HAP-1 (cell line): ENCODE measurements around the gene NDST1.

Source experiments
- DNase-seq, 2 experiments: peaks; one replicate each; pipeline ENCODE4 v3.0.0-alpha.2; 2016 to 2020; ENCODE audit warnings: low spot score in 2 of 2
- H3K27me3 ChIP-seq: fragments of 250-450 bp; sonication (Bioruptor Pico); 2 replicates; pipeline ENCODE4 v1.5.1; 2020; ENCODE audit warnings: low read depth, mild to moderate bottlenecking, moderate library complexity
- H3K36me3 ChIP-seq: fragments of 250-450 bp; sonication (Bioruptor Pico); replicated peaks from 2 replicates; pipeline ENCODE4 v1.5.1; 2020; ENCODE audit warnings: mild to moderate bottlenecking
- H3K4me1 ChIP-seq: fragments of 250-450 bp; sonication (Bioruptor Pico); 2 replicates; pipeline ENCODE4 v1.5.1; 2020; ENCODE audit warnings: mild to moderate bottlenecking
- H3K4me3 ChIP-seq: fragments of 250-450 bp; sonication (Bioruptor Pico); 2 replicates; pipeline ENCODE4 v1.5.1; 2020; ENCODE audit warnings: mild to moderate bottlenecking, moderate library complexity
- H3K9me3 ChIP-seq: fragments of 250-450 bp; sonication (Bioruptor Pico); 2 replicates; pipeline ENCODE4 v1.5.1; 2020; ENCODE audit warnings: mild to moderate bottlenecking, moderate library complexity
- in situ Hi-C: fragments of 300-500 bp; cut with MboI; formaldehyde crosslinking; loops from 3 replicates; pipeline ENCODE4 v1.14.3; 2020; ENCODE audit warnings: low sequenced_read_pairs, inconsistent platforms, mixed read lengths

The NDST1 gene

DNA sequence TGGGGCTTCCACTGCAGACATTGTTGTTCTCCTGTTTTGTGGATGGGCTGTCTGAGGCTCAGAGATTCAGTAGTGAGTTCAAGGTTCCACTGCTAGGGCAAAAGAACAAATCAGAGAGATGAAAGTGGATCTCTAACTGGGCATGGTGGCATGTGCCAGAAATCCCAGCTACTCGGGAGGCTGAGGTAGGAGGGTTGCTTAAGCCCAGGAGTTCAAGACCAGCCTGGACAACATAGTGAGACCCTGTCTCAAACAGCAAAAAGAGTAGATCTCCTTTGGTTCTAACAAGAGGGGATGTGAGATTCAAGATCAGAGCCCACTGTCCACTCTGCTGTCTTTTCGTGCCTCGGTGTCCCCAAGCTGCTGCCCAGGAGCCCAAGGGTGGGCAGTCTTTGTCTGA, 11.8 kb upstream of the NDST1 start:
- Histone ChIP-seq H3K27me3 (no peaks in the 10 kb centered on the region), H3K4me3 (no peak overlapping the region), H3K4me1 (peaks cover 12% of the 10 kb centered on the region), H3K36me3 (peaks cover 6% of the 10 kb centered on the region), H3K9me3 (no peaks in the 10 kb centered on the region)
- DNase-seq: no peak
- in situ Hi-C loops: no loop called here

GRCh38 chr5:150496534-150496933, 11.4 kb upstream of the NDST1 start:
- no peaks in the 10 kb centered on the region for H3K27me3 ChIP-seq
- H3K9me3 ChIP-seq: no peaks in the 10 kb centered on the region
- DNase-seq: no peak
- in situ Hi-C loops: no loop called here
- H3K36me3 ChIP-seq: peaks cover 6% of the 10 kb centered on the region
- peaks cover 12% of the 10 kb centered on the region for H3K4me1 ChIP-seq
- H3K4me3 ChIP-seq: no peak overlapping the region

DNA sequence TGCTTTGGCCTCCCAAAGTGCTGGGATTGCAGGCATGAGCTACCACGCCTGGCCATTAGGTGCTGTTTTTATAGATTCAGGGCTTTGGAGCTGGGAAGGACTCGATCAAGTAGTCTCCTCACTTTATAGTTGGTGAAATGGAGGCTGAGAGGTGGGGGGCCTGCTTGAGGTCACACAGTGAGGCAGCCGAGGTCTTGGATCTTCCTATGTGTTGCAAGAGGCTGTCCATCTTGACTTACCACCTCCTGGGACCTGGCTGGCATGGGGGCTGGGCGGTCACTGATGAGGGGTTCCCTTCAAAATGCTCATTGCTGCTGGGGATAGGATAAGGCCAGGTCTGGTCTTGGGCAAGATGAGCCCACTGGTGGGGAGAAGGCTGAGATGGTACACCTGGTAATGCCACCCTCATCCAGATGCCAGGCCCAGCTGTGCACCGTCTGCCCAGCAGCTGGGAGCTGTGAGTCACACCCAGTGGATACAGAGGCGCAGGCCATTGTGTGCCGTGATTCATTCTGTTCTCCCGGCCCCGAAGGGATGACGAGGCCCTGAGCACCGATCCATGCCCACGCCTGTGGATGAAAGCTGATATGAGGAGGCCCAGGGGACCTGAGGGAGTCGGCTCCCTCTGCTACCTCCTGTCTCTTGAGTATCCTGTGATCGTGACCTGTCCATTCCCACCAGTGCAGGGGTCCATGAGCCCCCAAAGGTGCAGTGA, 10.5 kb upstream of the NDST1 start:
- Histone ChIP-seq H3K36me3 (peaks cover 6% of the 10 kb centered on the region), H3K9me3 (no peaks in the 10 kb centered on the region), H3K4me3 (no peak overlapping the region), H3K27me3 (no peaks in the 10 kb centered on the region), H3K4me1 (peaks cover 12% of the 10 kb centered on the region)
- in situ Hi-C loops: no loop called here
- peak in 1 of 2 experiments; percentile 34 for DNase-seq

DNA sequence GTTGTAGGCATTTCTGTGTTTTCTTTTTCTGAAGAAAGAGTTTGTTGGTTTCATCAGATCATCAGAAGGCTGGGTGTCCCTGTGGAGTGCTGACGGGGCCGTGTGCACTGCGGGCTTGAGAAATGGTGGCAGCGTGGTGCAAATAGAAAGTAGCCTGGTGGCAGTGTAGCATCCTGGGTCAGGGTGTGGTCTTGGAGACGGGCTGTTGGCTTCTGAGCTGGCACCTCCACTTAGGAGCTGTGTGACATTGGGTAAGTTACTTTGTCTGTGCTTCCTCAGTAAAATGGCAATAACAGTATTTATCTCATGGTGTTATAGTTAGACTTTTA, 10.0 kb upstream of the NDST1 start:
- Histone ChIP-seq H3K4me1 (peaks cover 12% of the 10 kb centered on the region), H3K4me3 (no peak overlapping the region), H3K9me3 (no peaks in the 10 kb centered on the region), H3K27me3 (no peaks in the 10 kb centered on the region), H3K36me3 (peaks cover 6% of the 10 kb centered on the region)
- DNase-seq: no peak
- in situ Hi-C loops: no loop called here

DNA sequence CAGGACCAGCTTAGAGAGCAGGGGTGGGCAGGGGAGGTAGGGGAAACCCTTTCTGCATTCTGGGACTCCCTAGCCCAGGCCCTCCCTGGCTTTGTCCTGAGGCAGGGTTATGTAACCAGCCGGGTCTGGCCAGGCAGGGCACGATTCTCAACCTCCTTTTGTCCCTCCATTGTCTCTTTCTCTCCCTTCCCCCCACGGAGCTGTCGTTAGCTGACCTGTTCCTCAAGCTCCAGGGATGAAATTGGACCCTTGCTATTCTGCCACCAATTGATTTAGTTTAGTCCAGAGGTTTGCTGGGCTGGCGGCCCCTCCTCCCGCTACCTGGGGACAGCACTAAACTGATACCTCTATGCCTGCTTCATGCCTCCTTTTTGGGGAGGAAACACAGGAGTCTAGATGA, 9.4 kb upstream of the NDST1 start:
- DNase-seq: peak in 1 of 2 experiments; percentile 43
- H3K4me3 ChIP-seq: no peak overlapping the region

GRCh38 chr5:150498971-150499370, 9.0 kb upstream of the NDST1 start:
- H3K4me1 ChIP-seq: peaks cover 12% of the 10 kb centered on the region
- in situ Hi-C loops: no loop called here

More for the DNA sequence above, 9.4 kb upstream of the NDST1 start:
- Histone ChIP-seq H3K36me3 (peaks cover 6% of the 10 kb centered on the region), H3K9me3 (no peaks in the 10 kb centered on the region), H3K27me3 (no peaks in the 10 kb centered on the region), H3K4me1 (peaks cover 12% of the 10 kb centered on the region)
- in situ Hi-C loops: no loop called here

GRCh38 chr5:150499437-150499956, 8.4 kb upstream of the NDST1 start:
- Histone ChIP-seq H3K4me3 (no peak overlapping the region), H3K36me3 (peaks cover 6% of the 10 kb centered on the region), H3K9me3 (no peaks in the 10 kb centered on the region), H3K4me1 (peaks cover 12% of the 10 kb centered on the region), H3K27me3 (no peaks in the 10 kb centered on the region)
- DNase-seq: no peak
- in situ Hi-C loops: no loop called here

More at GRCh38 chr5:150498971-150499370, 9.0 kb upstream of the NDST1 start:
- Histone ChIP-seq H3K36me3 (peaks cover 6% of the 10 kb centered on the region), H3K4me3 (no peak overlapping the region), H3K27me3 (no peaks in the 10 kb centered on the region), H3K9me3 (no peaks in the 10 kb centered on the region)
- DNase-seq: no peak

DNA sequence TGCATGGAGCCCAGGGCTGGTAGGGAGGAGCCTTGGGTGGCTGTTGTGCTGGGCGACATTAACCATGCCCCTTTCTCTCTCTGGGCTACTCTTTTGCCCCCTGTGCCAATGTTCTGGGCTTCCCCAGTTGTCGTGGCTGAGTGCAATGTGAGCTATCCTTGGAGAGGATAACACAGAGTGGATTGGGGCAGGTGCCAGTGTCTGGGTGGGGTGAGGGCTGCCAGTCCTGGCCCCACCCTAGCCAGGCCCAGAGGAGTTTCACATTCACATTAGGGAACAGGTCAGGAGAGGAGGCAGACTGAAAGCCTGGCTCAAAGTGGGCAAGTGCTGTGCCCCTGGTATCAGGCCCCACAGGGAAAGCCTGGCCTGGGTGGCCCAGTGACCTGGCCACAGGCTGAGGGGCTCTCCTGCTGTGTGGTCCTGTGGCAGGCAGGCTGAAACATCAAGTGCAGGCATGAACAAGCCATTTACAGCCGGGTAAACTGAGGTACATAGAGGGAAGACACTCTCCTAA, 7.5 kb upstream of the NDST1 start:
- H3K4me3 ChIP-seq: no peak overlapping the region
- no peaks in the 10 kb centered on the region for H3K9me3 ChIP-seq
- H3K4me1 ChIP-seq: peaks cover 12% of the 10 kb centered on the region
- H3K36me3 ChIP-seq: peaks cover 6% of the 10 kb centered on the region
- H3K27me3 ChIP-seq: no peaks in the 10 kb centered on the region
- DNase-seq: no peak
- in situ Hi-C loops: no loop called here

- Histone ChIP-seq H3K4me3 (no peak overlapping the region), H3K36me3 (peaks cover 6% of the 10 kb centered on the region), H3K27me3 (no peaks in the 10 kb centered on the region), H3K4me1 (peaks cover 12% of the 10 kb centered on the region), H3K9me3 (no peaks in the 10 kb centered on the region)
- in situ Hi-C loops: no loop called here
- DNase-seq: no peak
These were observed 7.0 kb upstream of the NDST1 start for GRCh38 chr5:150500905-150501304.

GRCh38 chr5:150502106-150502505, 5.8 kb upstream of the NDST1 start:
- peaks cover 6% of the 10 kb centered on the region for H3K36me3 ChIP-seq
- H3K27me3 ChIP-seq: no peaks in the 10 kb centered on the region
- H3K9me3 ChIP-seq: no peaks in the 10 kb centered on the region
- peaks cover 12% of the 10 kb centered on the region for H3K4me1 ChIP-seq
- in situ Hi-C loops: no loop called here
- H3K4me3 ChIP-seq: no peak overlapping the region
- DNase-seq: no peak

DNA sequence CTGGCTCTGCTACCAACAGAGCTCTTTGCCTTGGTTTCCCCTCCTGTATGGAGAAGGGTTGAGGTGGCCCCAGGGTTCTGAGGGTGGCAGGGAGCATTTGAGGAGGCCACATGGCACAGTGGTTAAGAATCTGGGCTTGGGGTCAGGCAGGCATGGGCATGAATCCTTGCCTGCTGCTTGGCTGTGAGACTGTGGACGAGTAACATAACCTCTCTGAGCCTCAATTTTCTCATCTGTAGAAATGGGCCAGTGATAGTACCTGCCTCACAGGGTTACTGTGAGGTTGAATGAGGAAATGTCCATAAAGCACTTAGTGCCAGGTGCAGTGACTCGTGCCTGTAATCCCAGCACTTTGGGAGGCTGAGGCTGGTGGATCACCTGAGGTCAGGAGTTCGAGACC, 5.1 kb upstream of the NDST1 start:
- no peak for DNase-seq
- in situ Hi-C loops: no loop called here
- peaks cover 2% of the 10 kb centered on the region for H3K36me3 ChIP-seq
- H3K9me3 ChIP-seq: no peaks in the 10 kb centered on the region
- peaks cover 8% of the 10 kb centered on the region for H3K4me1 ChIP-seq
- no peak overlapping the region for H3K4me3 ChIP-seq
- H3K27me3 ChIP-seq: no peaks in the 10 kb centered on the region

- Histone ChIP-seq H3K36me3 (no peaks in the 10 kb centered on the region; the same call in 1 of the 2 replicates), H3K4me1 (peaks cover 3% of the 10 kb centered on the region), H3K9me3 (no peaks in the 10 kb centered on the region), H3K27me3 (no peaks in the 10 kb centered on the region), H3K4me3 (no peak overlapping the region)
- DNase-seq: no peak
- in situ Hi-C loops: no loop called here
These were observed 4.5 kb upstream of the NDST1 start for GRCh38 chr5:150503386-150503785.

DNA sequence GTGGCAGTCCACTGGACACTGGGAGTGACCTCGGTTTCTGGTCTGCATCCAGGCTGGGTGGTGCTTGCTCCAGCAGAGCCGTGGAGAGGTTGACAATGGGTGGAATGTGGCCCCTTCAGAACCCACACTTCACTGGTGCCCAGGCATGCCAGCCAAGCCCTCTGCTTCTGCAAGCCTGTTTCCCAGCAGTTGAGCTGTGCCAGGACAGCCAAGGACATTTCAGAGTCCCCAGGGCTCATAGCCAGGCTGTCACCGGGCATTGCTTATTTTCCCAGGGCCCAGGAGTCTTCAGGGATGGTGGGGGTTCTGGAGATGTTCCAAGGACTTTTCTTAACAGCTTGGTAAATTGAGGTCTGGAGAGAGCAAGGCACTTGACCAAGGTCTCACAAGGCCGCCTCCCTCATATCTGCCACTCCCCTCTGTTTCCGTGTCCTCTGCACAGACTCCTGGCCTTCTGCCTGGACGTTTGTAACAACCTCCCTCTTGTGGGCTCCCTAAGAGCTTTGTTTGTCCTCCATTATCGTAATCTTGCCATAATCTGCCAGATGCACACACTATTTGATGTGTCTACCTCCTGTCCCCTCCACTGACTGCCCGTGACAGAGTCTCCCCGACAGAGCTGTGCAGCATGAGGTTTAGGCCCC, 3.8 kb upstream of the NDST1 start:
- Histone ChIP-seq H3K4me3 (no peak overlapping the region), H3K27me3 (no peaks in the 10 kb centered on the region), H3K9me3 (no peaks in the 10 kb centered on the region), H3K4me1 (no peaks in the 10 kb centered on the region; the same call in 1 of the 2 replicates), H3K36me3 (no peaks in the 10 kb centered on the region; the same call in 1 of the 2 replicates)
- no peak for DNase-seq
- in situ Hi-C loops: no loop called here

GRCh38 chr5:150505041-150505511, 2.9 kb upstream of the NDST1 start:
- H3K27me3 ChIP-seq: no peaks in the 10 kb centered on the region
- in situ Hi-C loops: no loop called here
- H3K4me1 ChIP-seq: no peaks in the 10 kb centered on the region

More at GRCh38 chr5:150505041-150505511, 2.9 kb upstream of the NDST1 start:
- no peak for DNase-seq
- Histone ChIP-seq H3K9me3 (no peaks in the 10 kb centered on the region), H3K4me3 (no peak overlapping the region), H3K36me3 (no peaks in the 10 kb centered on the region)
